Activated T-cell treated with anti-CD3 and anti-CD28 coated beads for 1 hour (primary cell): Measurements from ENCODE around the gene ALDH8A1.

Source experiments
- DNase-seq: peaks from one replicate; pipeline ENCODE4 v3.0.0-alpha.2; 2020; ENCODE audit warnings: low read depth

Gene ALDH8A1

GRCh38 chr6:134870677-134871498 is 79.0 kb downstream of the ALDH8A1 start:
- DNase-seq, result no peak

GRCh38 chr6:134868812-134869211 is 81.1 kb downstream of the ALDH8A1 start:
- no peak for DNase-seq
